HG03139 (cell line): ENCODE data around the gene TMPRSS2.

Experiments used
- ATAC-seq: cut with Tn5 transposase; IDR thresholded peaks from one replicate; pipeline ENCODE4 v1.9.1; 2021; ENCODE audit not compliant: unreplicated experiment

TMPRSS2 gene

GRCh38 chr21:41507521-41508414 lies at the start of gene TMPRSS2:
Gene TMPRSS2 (minus strand): TSS chr21:41508158. CDS start chr21:41498133, 10,025 bp downstream.
- ATAC-seq: no peak

DNA sequence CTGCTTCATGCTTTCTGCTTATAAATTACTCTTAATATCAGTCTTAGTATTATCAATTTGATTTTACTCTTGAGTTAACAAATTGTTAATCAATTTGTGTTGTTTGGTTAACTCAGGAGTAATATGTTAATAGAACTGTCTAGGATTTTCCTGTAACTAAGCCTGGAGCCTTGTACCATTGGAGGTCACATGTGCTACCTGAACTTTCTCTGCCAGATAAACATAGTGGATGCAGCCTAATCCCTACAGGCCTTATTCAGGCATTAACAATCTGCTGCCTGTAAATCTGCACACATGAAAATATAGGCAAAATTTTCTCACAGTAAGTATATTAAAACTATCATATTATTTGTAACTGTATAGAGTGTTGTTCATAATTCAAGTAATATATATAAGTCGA lies 47.1 kb upstream of the TMPRSS2 start:
- no peak for ATAC-seq

GRCh38 chr21:41552254-41552653 lies 44.3 kb upstream of the TMPRSS2 start:
- no peak for ATAC-seq

GRCh38 chr21:41548781-41549180 lies 40.8 kb upstream of the TMPRSS2 start:
- no peak for ATAC-seq

GRCh38 chr21:41547111-41547510 lies 39.2 kb upstream of the TMPRSS2 start:
- ATAC-seq: no peak

DNA sequence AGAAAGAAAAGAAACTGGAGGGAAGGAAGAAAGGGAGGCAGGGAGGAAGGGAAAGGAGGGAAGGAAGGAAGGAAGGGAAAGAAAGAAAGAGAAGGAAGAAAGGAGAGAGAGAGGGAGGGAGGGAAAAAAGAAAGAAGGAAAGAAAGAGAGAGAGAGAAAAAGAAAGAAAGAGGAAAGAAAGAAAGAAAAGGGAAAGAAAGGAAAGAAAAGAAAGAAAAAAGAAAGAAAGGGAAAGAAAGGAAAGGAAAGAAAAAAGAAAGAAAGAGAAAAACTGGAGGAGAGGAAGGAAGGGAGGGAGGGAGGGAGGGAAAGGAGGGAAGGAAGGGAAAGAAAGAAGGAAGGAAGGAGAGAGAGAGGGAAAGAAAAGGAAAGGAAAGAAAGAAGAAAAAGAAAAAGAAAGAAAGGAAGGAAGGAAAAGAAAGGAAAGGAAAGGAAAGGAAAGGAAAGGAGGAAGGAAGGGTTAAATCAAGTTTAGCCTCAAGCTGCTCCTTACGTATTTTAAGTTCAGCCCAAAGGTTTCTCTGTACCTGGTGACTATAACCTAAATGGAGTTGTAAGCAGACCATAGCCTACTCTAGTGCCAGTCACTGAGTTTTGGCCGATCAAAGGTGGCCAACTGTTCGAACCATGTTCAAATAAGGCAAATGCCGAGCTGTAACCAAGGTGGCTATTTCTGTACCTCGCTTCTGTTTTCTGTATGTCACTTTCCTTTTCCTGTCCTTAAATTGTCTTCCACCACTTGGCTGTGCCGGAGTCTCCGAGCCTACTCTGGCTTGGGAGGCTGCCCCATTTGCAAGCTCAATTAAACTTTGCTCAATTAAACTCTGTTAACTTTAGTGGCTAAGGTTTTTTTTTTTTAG lies 37.8 kb upstream of the TMPRSS2 start:
- ATAC-seq: no peak

GRCh38 chr21:41542727-41543126 lies 34.8 kb upstream of the TMPRSS2 start:
- no peak for ATAC-seq

DNA sequence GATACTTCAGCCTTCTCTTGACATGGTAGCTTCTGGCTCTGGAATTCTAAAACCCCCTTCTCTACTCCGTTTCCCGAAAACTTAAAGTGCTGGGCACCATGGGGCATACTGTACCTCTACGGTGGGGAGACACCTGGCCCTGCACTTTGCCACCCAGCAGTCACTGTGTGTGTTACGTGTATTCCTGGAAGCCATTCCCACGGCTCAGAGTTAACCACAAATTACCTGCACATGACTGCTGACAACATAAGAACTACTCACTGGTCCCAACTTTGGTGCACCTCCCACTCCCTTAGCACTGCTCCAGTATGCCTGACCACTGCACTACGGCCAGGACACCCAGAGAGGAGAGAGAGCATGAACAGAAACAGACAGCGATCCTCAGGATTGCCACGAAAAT lies 29.4 kb upstream of the TMPRSS2 start:
- no peak for ATAC-seq

- no peak for ATAC-seq
These were observed 28.8 kb upstream of the TMPRSS2 start for GRCh38 chr21:41536827-41537103.

GRCh38 chr21:41536076-41536826 lies 28.3 kb upstream of the TMPRSS2 start:
- no peak for ATAC-seq

DNA sequence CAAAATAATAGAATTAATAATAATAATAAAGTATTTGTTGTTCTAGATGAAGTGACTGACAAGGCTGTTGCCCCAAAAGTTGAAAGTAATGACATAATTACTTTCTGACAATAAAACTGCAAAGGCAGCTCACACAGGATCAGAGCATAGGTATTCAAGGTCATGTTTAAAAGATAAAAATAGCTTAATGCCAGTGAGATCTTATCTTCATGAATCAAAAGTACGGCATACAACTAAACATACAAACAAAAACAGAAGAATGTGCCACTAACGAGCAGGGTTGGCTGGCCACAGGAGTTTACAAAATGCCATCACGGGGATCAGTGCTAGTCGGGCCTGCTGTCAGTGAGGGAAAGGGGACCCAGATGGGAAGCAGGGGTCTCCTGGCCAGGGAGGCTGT lies 22.4 kb upstream of the TMPRSS2 start:
- ATAC-seq: no peak

DNA sequence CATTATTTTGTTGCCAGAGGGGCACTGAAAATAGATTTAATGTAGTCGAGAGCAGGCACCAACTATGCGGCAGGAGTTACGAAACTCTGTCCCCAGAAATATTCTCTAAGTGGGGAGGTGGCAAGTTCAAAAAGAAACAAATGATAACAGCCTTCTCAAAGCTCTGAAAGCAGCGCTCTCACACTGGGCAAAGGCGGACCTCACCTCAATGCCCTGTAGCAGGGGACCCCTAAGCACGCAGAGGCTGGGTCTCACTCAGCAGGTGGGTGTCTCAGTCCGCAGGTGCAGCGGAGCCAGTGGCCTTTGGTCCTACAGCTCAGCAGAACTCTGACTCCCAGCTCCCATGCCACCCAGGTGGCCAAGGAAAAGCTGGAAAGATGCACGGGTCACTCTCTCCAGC lies 21.8 kb upstream of the TMPRSS2 start:
- ATAC-seq: no peak

- ATAC-seq: no peak
These were observed 18.6 kb upstream of the TMPRSS2 start for GRCh38 chr21:41526478-41527087.

GRCh38 chr21:41523175-41523574 lies 15.2 kb upstream of the TMPRSS2 start:
- ATAC-seq: no peak

GRCh38 chr21:41521489-41522027 lies 13.6 kb upstream of the TMPRSS2 start:
- ATAC-seq: no peak

- no peak for ATAC-seq
These were observed 12.8 kb upstream of the TMPRSS2 start for GRCh38 chr21:41520560-41521442.

DNA sequence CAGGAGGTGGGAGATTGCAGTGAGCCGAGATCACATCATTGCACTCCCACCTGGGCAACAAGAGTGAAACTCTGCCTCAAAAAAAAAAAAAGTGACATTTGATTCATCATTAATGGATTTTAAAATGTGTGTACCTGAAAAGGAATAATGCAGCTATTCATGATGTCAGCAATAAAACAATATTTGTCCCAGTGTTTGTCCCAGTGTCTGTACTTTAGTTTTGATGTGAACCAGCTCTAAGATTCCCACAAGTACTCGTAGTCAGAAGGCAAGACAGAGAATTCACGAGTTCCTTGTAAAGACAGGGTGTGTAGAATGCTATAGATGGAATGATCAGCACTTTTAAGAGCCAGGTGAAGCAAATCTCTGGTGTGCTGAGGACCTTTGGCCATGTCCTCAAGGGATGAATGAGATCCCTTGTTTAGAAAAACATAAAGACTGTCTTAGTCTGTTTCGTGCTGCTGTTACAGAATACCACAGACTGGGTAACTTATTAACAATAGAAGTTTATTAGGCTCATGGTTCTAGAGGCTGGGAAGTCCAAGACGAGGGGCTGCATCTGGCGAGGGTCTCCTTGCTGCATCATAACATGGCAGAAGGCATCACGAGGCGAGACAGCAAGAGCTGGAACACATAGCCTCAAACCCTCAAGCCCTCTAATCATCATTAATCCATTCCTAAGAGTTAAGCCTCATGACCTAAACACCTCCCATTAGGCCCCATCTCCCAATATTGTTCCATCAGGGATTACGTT lies 12.0 kb upstream of the TMPRSS2 start:
- ATAC-seq: no peak

DNA sequence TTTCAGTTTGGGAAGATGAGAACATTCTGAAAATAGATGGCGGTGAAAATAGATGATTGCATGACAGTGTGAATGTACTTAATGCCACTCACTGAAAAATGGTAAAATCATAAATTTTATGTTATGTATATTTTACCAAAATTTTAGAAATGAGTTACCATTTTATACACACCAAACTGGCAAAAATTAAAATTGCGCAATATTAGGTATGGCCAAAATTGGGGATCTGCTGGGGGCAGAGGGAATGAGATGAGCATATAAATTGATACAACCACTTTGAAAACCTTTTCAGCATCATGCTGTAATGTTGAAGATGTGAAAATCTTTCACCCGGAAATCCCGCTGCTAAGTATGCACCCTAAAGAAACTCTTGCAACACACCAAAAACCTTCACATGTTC lies 10.8 kb upstream of the TMPRSS2 start:
- no peak for ATAC-seq

DNA sequence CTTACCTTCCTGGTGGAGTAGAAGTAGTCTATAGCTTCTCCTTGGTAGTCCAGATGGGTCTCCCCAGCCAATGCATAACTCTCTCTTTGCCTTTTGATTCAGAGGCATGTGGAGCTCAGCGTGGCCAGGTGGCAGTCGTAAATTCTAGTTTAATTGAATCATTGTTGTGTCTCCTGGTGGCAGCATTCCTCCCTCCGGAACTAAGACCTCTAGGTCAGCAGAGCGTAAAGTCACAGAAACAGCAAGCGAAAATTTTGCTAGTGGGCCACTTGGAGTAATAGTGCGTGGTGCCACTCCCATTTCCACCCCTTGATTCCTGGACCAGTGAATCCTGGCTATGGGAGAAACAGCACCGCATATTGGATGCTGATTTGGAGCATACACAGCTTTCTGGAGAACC lies 3.9 kb upstream of the TMPRSS2 start:
- no peak for ATAC-seq
